D341Med (cell line): ENCODE data around the gene SUSD4.

Experiments used
- DNase-seq: peaks from one replicate; pipeline ENCODE4 v3.0.0; 2012; ENCODE audit warnings: low spot score

SUSD4 gene

GRCh38 chr1:223355699-223356098 lies 8.3 kb downstream of the SUSD4 start:
- DNase-seq: no peak

GRCh38 chr1:223353939-223354338 lies 10.0 kb downstream of the SUSD4 start:
- no peak for DNase-seq

GRCh38 chr1:223352944-223353343 lies 11.0 kb downstream of the SUSD4 start:
- DNase-seq: no peak

GRCh38 chr1:223350361-223350908 lies 13.5 kb downstream of the SUSD4 start:
- no peak for DNase-seq

GRCh38 chr1:223349241-223349640 lies 14.7 kb downstream of the SUSD4 start:
- no peak for DNase-seq

- DNase-seq: no peak
Observed at GRCh38 chr1:223348439-223348838, 15.5 kb downstream of the SUSD4 start.

GRCh38 chr1:223347583-223347982 lies 16.4 kb downstream of the SUSD4 start:
- no peak for DNase-seq

- no peak for DNase-seq
Observed at GRCh38 chr1:223346311-223346710, 17.7 kb downstream of the SUSD4 start.

GRCh38 chr1:223345720-223346119 lies 18.3 kb downstream of the SUSD4 start:
- no peak for DNase-seq

GRCh38 chr1:223344491-223344890 lies 19.5 kb downstream of the SUSD4 start:
- DNase-seq: no peak

GRCh38 chr1:223343692-223344091 lies 20.3 kb downstream of the SUSD4 start:
- no peak for DNase-seq

- no peak for DNase-seq
Observed at GRCh38 chr1:223341121-223341520, 22.9 kb downstream of the SUSD4 start.

GRCh38 chr1:223340637-223341036 lies 23.3 kb downstream of the SUSD4 start:
- no peak for DNase-seq

GRCh38 chr1:223339861-223340260 lies 24.1 kb downstream of the SUSD4 start:
- DNase-seq: no peak

GRCh38 chr1:223338811-223339746 lies 24.9 kb downstream of the SUSD4 start:
- DNase-seq: no peak

- no peak for DNase-seq
Observed at GRCh38 chr1:223337174-223337869, 26.7 kb downstream of the SUSD4 start.

- DNase-seq: no peak
Observed at GRCh38 chr1:223334156-223334555, 29.8 kb downstream of the SUSD4 start.

- DNase-seq: no peak
Observed at GRCh38 chr1:223332997-223333396, 31.0 kb downstream of the SUSD4 start.

- DNase-seq: no peak
Observed at GRCh38 chr1:223331929-223332328, 32.0 kb downstream of the SUSD4 start.

- DNase-seq: no peak
Observed at GRCh38 chr1:223331301-223331700, 32.7 kb downstream of the SUSD4 start.

GRCh38 chr1:223330466-223330865 lies 33.5 kb downstream of the SUSD4 start:
- DNase-seq: no peak

- DNase-seq: no peak
Observed at GRCh38 chr1:223329664-223330415, 34.1 kb downstream of the SUSD4 start.
